Lung (tissue), 12 donors: ENCODE results near the gene ZMAT2. TPM values are rescaled to one million over a fixed set of nuclear protein-coding genes. Genes with fewer than 3 reads are reported as not detected.
A peak's percentile ranks its signal among the peaks of the same experiment; 100 is the strongest.

Experiments
- ATAC-seq: fragments of 200-7000 bp; cut with Tn5 transposase; one replicate; pipeline ENCODE4 v1.9.1; 2020; ENCODE audit warnings: moderate number of reproducible peaks; ENCODE audit not compliant: insufficient read depth, low FRiP score
- DNase-seq, 3 donors: peaks; one replicate each; pipeline ENCODE4 v3.0.0-alpha.2; 2013 to 2017
- H3K27ac ChIP-seq, 2 donors: one replicate each; pipeline ENCODE4 v1.5.1; 2013; ENCODE audit warnings: mild to moderate bottlenecking in 2 of 2, moderate library complexity in 2 of 2, control low read depth in 1 of 2, inconsistent platforms in 1 of 2, low read depth in 1 of 2, low read length in 1 of 2
- H3K27me3 ChIP-seq, 3 donors: one replicate each; pipeline ENCODE4 v1.5.1; 2013; ENCODE audit warnings: low read length in 2 of 3; ENCODE audit not compliant: control insufficient read depth in 3 of 3, insufficient read depth in 3 of 3
- H3K36me3 ChIP-seq, 4 donors: one replicate each; pipeline ENCODE4 v1.5.1; 2013; ENCODE audit warnings: low read length in 4 of 4, mild to moderate bottlenecking in 1 of 4, moderate library complexity in 1 of 4; ENCODE audit not compliant: control insufficient read depth in 4 of 4, insufficient read depth in 4 of 4
- H3K4me1 ChIP-seq, 5 donors: one replicate each; pipeline ENCODE4 v1.5.1; 2013; ENCODE audit warnings: low read length in 5 of 5, mild to moderate bottlenecking in 2 of 5, moderate library complexity in 1 of 5; ENCODE audit not compliant: control insufficient read depth in 5 of 5, insufficient read depth in 5 of 5
- H3K4me3 ChIP-seq: one replicate; pipeline ENCODE4 v1.5.1; 2013; ENCODE audit warnings: mild to moderate bottlenecking, control low read depth, moderate library complexity
- H3K9ac ChIP-seq, 2 donors: one replicate each; pipeline ENCODE4 v1.5.1; 2013; ENCODE audit warnings: low read length in 2 of 2, control low read depth in 1 of 2; ENCODE audit not compliant: insufficient read depth in 1 of 2
- H3K9me3 ChIP-seq, 4 donors: one replicate each; pipeline ENCODE4 v1.5.1; 2013; ENCODE audit warnings: low read length in 3 of 4, mild to moderate bottlenecking in 1 of 4, moderate library complexity in 1 of 4; ENCODE audit not compliant: control insufficient read depth in 4 of 4, insufficient read depth in 3 of 4
- CTCF ChIP-seq: IDR thresholded peaks from 2 replicates; pipeline ENCODE4 v1.5.1; 2012; ENCODE audit warnings: mild to moderate bottlenecking; ENCODE audit errors: control extremely low read depth, extremely low read depth
- WGBS, 2 donors: extraction: QIAGEN DNeasy Blood & Tissue Kit; methylation state at CpG; one replicate each; pipeline ENCODE4 v1.1.7; 2013; 5-methylcytosine and 5-hydroxymethylcytosine counted together
- polyA plus RNA-seq, 2 donors: library from polyadenylated mRNA; stranded (reverse); fragments of 200-250 nt; gene quantifications; one replicate each; pipeline ENCODE4 v1.2.1, GENCODE V29; 2013
- total RNA-seq, 2 donors: library from RNA; depleted of rRNA in 1 of 2; stranded (reverse); fragments of >200 nt in 1 of 2; gene quantifications; one replicate each; pipeline ENCODE4 v1.2.1, GENCODE V29; 2014 to 2021
- donor health status: control.
- donor health status: control.
- donor health status: Bipolar disorder and iron deficiency.
- donor health status: healthy.
- donor health status: DM: yes; HTN: yes; CAD: no.

Gene ZMAT2
- total and polyA plus RNA-seq, 4 donors, result 30.2 to 73.8 (median 47.7) TPM

GRCh38 chr5:140674629-140675028 is 25.6 kb upstream of the ZMAT2 start:
- H3K4me3 ChIP-seq, result no peak overlapping the region
- DNase-seq (no peak), ATAC-seq (no peak)
- no peaks in the 10 kb centered on the region for H3K27me3 ChIP-seq
- H3K27ac ChIP-seq, result no peak overlapping the region
- H3K36me3 ChIP-seq, result peaks cover 34 to 69% (median 36%) of the 10 kb centered on the region in 4 donors
- 93 to 94% methylated on average over 4 of the region's 4 CpGs for WGBS, 2 donors
- H3K9me3 ChIP-seq, result no peaks in the 10 kb centered on the region
- no peak overlapping the region for H3K9ac ChIP-seq
- no peak for TF ChIP-seq CTCF
- no peaks in the 10 kb centered on the region for H3K4me1 ChIP-seq

GRCh38 chr5:140677947-140678346 is 22.3 kb upstream of the ZMAT2 start:
- H3K4me1 ChIP-seq, result no peaks in the 10 kb centered on the region
- no peak for TF ChIP-seq CTCF
- H3K4me3 ChIP-seq, result no peak overlapping the region
- DNase-seq, result no peak
- peaks cover 36 to 61% (median 42%) of the 10 kb centered on the region in 4 donors for H3K36me3 ChIP-seq
- ATAC-seq, result no peak
- H3K27me3 ChIP-seq, result no peaks in the 10 kb centered on the region
- no peak overlapping the region for H3K27ac ChIP-seq
- no peaks in the 10 kb centered on the region for H3K9me3 ChIP-seq
- WGBS, 2 donors, result 80 to 95% methylated on average over 3 of the region's 3 CpGs
- no peak overlapping the region for H3K9ac ChIP-seq

- Histone ChIP-seq H3K36me3 (peaks cover 37 to 57% (median 44%) of the 10 kb centered on the region in 4 donors), H3K27me3 (no peaks in the 10 kb centered on the region), H3K27ac (no peak overlapping the region), H3K9me3 (no peaks in the 10 kb centered on the region), H3K4me3 (no peak overlapping the region), H3K4me1 (no peaks in the 10 kb centered on the region), H3K9ac (no peak overlapping the region)
- TF ChIP-seq CTCF, result no peak
- 97 to 99% methylated on average over 7 of the region's 7 CpGs for WGBS, 2 donors
- ATAC-seq (no peak), DNase-seq (no peak)
These were observed 21.3 kb upstream of the ZMAT2 start for GRCh38 chr5:140678993-140679392.

GRCh38 chr5:140690376-140690932 is 9.8 kb upstream of the ZMAT2 start:
- 54 to 62% methylated on average over 8 of the region's 8 CpGs for WGBS, 2 donors
- Histone ChIP-seq H3K9ac (peak overlapping the region in 1 of 2 donors; percentile 96), H3K9me3 (no peaks in the 10 kb centered on the region), H3K27me3 (no peaks in the 10 kb centered on the region), H3K27ac (peak overlapping the region; percentile 68 to 75), H3K4me1 (peaks cover 0 to 13% (median 9%) of the 10 kb centered on the region in 5 donors), H3K36me3 (peaks cover 6 to 26% (median 20%) of the 10 kb centered on the region in 4 donors), H3K4me3 (peak overlapping the region; percentile 87)
- no peak for ATAC-seq
- DNase-seq, result no peak
- no peak for TF ChIP-seq CTCF
